GM21737 (cell line): ENCODE measurements around the gene DENND4C.
"Not testable (repeated sequence)": the region's sequence is repeated elsewhere in the genome, so short reads cannot be mapped to it uniquely, and the experiment has no call there.

Experiments used
- ATAC-seq: cut with Tn5 transposase; IDR thresholded peaks from one replicate; pipeline ENCODE4 v1.9.1; 2021; ENCODE audit warnings: mild to moderate bottlenecking, moderate library complexity; ENCODE audit not compliant: unreplicated experiment

DENND4C gene

GRCh38 chr9:19230355-19231125, at the start of gene DENND4C:
DENND4C (plus strand) TSS chr9:19230693; CDS start chr9:19276175, 45,482 bp downstream.
- peak; percentile 61 for ATAC-seq

DNA sequence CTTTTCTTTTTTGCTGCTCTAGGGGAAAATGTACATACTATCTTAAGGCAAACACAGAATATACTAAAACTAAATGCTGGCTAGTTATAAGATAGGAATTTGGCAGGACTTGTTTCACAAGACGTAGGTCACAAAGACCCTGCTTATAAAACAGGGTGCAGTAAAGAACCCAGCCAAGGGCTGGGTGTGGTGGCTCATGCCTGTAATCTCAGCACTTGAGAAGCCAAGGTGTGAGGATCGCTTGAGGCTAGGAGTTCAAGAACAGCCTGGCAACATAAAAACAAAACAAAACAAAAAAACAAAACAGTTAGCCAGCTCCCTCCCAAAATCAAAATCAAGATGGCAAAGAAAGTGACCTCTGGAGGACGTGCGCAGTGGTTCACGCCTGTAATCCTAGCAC, 49.5 kb upstream of the DENND4C start:
- ATAC-seq: no peak

DNA sequence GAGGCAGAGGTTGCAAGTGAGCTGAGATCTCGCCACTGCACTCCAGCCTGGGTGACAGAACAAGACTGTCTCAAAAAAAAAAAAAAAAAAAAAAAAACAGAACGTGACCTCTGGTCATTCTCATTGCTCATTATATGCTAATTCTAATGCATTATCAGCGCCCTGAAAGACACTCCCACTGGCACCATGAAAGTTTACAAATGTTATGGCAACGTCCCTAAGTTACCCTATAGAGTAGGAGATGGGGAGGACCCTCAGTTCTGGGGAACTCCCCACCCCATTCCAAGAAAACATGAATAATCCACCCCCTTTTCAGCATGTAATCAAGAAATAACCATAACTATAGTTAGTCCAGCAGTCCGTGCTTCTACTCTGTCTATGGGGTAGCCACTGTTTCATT, 48.9 kb upstream of the DENND4C start:
- ATAC-seq: no peak

- ATAC-seq: peak; percentile 96
These were observed 46.2 kb upstream of the DENND4C start for GRCh38 chr9:19184144-19184917.

GRCh38 chr9:19185191-19185590, 45.3 kb upstream of the DENND4C start:
- ATAC-seq: no peak

DNA sequence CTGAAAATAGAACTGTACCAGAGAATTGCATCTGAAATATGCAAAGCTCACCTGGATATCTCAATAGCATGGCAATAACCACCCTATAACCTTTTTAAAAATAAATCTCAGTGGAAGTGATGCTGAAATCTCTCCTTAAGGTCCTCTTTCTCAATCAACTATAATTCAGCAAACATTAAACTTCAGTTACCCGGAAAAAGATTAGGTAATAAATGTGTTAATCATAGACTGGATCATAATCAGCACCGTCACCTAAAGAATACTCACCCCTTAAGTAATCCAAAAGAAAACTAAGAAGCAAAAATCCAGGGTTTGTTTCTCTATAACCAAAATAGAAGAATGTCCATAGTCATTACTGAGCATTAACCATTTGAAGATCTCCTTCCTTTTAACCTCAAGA, 44.3 kb upstream of the DENND4C start:
- no peak for ATAC-seq

GRCh38 chr9:19188771-19189170, 41.7 kb upstream of the DENND4C start:
- no peak for ATAC-seq

DNA sequence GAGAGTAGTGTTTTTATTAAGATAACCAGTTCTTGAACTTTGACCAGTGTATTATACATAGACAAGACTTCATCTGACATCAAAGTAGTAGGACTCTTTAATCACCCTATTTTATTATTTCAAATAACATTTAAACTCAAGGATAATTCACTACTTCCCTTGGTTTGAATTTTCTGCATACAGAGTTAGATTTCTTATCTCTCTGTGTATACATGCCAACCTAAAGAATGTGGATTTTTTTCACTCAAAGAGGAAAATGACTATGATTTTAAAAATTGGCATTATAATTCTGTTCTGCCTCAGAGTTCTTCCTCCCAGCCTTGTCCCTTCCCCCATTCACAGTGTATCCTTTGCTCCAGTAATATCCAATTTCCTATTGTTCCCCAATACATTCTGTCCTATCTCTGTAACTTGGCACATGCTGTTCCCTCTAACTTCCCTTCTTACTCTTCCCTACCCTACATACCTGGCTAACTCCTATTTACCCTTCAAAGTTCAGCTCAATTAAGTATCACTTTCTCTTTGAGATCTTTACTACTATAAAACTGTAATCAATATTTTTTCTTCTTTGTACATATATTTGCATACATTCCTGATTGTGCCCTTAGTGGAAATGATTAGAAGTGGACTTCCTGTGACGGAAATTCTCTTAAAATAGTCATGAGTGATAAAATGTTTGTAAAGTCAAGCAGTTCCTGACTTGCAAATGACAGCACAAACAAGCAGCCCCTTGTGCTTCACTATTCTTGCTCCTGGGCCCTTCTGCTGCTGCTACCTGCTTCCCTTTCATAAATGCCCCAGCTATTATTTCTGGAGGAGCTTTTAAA, 38.1 kb upstream of the DENND4C start:
- no peak for ATAC-seq

GRCh38 chr9:19193029-19193324, 37.5 kb upstream of the DENND4C start:
- ATAC-seq: no peak

DNA sequence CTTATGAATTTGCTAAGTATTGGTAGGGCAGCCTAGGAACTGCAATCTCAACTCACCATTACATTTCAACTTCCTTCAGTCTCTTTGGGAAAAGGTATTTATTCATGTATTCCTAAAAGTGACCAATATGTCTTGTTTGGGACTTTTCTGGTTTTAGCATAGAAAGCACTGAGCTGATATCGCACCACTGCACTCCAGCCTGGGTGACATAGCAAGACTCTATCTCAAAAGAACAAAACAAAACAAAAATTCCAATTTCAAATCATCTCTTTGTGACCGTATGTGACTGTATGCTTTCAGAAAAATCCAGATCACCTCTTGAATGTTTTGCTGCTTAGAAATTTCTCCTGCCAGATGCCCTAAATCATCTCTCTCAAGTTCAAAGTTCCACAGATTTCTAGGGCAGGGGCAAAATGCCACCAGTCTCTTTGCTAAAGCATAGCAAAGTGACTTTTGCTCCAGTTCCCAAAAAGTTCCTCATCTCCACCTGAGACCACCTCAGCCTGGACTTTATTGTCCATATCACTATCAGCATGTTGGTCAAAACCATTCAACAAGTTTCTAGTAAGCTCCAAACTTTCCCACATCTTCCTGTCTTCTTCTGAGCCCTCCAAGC, 37.0 kb upstream of the DENND4C start:
- not testable (repeated sequence) for ATAC-seq

GRCh38 chr9:19198406-19198805, 32.1 kb upstream of the DENND4C start:
- ATAC-seq: no peak

DNA sequence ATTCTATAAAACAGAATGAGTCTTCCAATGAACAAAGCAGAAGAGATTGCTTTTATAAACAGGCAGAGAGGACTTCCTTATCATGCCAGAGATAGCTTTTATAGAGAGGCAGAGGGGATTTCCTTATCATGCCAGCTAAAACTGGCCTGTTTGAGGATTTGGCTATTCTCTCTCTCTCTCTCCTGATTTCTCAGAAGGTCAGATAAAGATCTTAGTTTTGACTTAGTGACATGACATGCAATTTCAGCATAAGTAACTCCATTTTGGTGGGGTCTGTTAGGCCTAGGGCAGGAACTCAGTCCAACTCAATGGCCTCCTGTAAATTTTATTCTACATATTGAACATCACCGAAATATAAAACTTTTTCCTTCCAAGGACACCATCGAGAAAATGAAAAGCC, 31.5 kb upstream of the DENND4C start:
- no peak for ATAC-seq

DNA sequence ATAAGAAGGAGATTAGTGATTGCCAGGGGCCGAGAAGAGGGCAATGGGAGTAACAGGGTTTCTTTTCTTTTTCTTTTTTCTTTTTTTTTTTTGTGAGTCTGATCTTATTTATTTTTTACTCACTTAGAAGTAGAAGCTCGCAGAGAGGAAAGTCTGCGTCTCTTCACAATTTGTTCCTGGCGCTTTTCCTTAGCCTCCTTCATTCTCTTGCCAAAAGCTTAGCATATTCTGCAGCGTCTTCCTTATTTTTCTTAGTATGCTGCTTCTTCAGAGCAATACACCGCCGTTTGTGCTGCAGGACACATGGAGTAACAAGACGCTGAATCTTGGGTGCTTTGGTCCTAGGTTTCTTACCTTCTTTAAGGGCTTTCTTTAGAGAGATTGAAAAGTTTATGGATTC, 30.3 kb upstream of the DENND4C start:
- no peak for ATAC-seq

- ATAC-seq: no peak
These were observed 28.3 kb upstream of the DENND4C start for GRCh38 chr9:19201899-19202891.

DNA sequence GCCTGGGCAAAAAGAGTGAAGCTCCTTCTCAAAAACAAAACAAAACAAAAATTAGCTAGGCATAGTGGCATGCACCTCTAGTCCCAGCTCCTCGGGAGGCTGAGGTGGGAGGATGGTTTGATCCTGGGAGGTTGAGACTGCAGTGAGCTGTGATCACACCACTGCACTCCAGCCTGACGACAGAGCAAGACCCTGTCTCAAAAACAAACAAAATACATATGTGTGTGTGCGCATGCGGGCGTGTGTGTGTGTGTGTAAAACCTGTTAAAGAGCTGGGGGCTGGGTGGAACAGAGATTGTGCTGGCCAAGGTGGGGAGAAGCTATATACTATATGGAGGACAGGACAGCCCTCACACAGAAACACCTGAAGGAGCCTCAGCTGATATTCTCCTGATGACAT, 27.4 kb upstream of the DENND4C start:
- no peak for ATAC-seq

DNA sequence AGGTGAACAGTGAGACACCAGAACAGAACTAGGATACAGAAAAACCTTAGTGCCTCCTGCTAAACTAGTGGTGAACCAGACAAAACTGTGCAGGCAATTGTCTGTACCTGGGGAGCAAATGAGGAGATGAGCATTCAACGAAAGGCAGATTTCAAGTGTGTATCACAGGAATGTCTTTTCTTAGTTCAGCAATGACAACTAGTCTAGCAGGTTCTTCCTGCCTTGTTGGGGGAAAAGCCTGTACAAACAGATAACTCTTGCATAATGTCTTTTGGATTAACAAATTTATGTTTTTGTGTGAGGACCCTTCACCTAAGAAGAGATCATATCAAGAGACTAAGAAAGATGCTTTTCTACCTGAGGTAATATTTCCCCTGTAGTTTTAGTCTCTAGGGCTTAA, 21.8 kb upstream of the DENND4C start:
- ATAC-seq: no peak

GRCh38 chr9:19209188-19209587, 21.3 kb upstream of the DENND4C start:
- ATAC-seq: no peak

- no peak for ATAC-seq
These were observed 16.7 kb upstream of the DENND4C start for GRCh38 chr9:19213823-19214222.

GRCh38 chr9:19216466-19216865, 14.0 kb upstream of the DENND4C start:
- no peak for ATAC-seq

DNA sequence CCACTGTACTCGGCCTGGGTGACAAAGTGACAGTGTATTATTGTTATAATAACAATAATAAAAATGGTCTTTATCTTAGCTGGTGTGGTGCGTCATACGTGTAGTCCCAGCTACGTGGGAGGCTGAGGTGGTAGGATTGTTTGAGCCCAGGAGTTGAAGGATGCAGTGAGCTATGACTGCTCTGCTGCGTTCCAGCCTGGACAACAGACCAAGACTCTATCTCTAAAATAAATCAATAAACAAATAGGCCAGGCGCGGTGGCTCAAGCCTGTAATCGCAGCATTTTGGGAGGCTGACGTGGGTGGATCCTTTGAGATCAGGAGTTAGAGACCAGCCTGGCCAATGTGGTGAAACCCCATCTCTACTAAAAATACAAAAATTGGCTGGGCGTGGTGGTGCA, 9.2 kb upstream of the DENND4C start:
- no peak for ATAC-seq
